HG02588 (cell line): Measurements from ENCODE around the gene CRYGS.
"Not testable (repeated sequence)": the region's sequence is repeated elsewhere in the genome, so short reads cannot be mapped to it uniquely, and the experiment has no call there.

Source experiments
- ATAC-seq: cut with Tn5 transposase; IDR thresholded peaks from one replicate; pipeline ENCODE4 v1.9.1; 2021; ENCODE audit warnings: mild to moderate bottlenecking, moderate library complexity; ENCODE audit not compliant: unreplicated experiment

The CRYGS gene

GRCh38 chr3:186544281-186544680 is at the start of gene CRYGS:
Gene CRYGS, minus strand, starts transcription at chr3:186544380. Its CDS starts 54 bp downstream, at chr3:186544326.
- ATAC-seq, result no peak

DNA sequence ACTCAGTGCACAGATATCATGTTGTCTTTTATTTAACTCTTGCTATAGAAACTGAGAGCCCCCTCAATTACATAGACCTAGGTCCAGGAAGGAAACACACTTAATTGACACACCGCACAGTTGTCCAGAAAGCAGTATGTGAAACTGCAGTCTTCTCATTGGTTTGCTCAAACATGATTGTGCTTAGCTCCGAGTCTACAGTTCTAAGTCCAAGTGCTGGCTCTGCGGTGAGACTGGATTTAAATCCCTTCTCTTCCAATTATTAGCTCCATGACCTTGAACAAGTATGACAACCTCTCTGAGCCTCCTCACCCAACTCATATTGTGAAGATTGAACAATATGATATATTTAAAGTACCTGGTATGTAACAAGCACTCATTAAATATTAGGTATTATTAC is 49.7 kb upstream of the CRYGS start:
- ATAC-seq, result no peak

DNA sequence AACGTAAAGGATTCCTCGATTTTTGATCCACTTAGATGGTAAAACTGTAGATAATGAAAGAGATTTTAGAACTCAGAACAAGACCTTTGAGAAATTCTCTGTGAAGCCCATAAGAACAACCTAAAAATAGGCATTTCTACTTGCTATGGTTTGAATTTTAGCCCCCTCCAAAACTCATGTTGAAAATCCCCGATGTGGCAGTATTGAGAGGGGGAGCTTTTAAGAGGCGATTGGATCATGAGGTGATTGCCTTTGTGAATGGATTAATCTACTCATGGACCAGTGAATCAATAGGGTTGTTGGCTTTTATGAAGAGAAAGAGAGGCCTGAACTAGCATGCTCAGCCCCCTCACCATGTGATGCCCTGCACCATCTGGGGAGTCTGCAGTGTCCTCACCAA is 48.5 kb upstream of the CRYGS start:
- ATAC-seq, result no peak

DNA sequence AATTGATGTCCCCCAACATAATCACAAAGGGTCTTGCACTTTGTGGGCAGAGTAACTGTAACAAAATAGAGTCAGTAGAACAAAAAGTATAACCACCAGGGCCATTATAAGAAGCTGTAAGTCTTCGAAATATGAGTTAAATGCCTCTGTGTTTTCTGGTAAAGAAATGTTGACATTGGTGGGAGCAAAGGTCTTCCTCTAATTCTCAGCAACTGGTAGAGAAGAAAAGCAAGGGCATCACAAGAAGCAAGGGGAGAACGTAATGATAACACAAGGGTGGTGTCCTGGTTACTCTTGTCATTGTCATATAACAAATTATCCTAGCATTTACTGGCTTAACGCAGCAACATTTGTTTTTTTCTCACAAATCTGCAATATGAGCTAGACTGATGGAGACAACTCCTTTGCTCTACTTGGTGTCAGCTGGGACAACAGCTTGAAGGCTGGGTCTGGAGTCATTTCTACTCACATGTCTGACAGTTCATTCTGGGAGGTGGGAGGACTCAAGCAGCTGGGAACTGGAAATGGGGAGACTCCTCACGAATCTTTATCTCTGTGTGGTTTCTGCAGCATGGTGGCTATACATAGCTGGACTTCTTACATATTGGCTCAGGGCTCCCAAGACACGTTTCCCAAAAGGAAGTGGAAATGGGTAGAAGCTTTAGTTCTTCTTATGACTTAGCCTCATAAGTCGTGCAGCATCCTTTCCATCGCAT is 46.6 kb upstream of the CRYGS start:
- no peak for ATAC-seq

DNA sequence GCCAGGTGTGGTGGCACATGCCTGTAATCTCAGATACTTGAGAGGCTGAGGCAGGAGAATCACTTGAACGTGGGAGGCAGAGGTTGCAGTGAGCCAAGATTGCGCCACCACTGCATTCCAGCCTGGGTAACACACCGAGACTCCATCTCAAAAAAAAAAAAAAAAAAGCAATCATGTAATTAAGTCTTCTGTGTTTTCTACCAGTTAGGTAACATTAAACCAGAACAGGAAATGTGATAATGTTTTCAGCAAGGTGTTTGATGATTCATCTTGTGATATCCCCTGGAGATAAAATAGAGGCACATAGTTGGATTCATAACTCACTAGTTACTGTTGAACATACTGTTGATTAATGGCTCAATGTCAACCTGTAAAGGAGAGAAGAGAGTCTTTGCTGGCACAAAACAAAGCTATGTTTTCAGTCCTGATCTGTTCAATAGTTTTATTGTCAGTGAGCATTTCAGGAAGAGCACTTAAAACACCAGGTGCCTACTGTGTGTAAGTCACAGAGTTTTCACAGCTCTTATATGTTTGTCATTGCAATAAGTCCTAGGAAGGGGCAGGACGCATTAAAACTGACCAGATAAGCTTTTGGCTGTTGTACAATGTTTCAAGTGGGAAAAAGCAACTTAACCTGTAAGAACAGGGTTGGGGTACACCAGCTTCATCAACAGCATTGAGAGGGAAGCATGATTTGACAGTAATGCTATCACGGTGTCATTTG is 45.8 kb upstream of the CRYGS start:
- ATAC-seq, result no peak

DNA sequence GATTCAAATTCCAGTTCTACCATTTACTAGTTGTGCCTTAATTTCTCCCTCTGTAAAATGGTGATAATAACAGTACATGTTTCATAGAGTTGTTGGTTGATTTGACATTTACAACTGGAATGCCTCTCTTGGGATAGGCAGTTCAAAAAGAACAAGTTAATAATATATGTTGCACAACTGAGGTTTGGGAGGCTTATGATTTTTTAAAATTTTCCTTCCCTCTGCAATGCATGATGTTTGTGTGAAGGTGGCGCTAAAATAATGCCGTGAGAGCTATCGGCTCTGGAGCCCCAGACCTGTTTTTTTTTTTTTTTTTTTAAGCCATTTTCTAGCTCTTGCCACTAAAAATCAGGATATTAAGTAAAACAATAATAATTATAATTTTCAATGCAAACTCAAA is 44.9 kb upstream of the CRYGS start:
- ATAC-seq, result no peak

GRCh38 chr3:186588632-186589031 is 44.5 kb upstream of the CRYGS start:
- no peak for ATAC-seq

GRCh38 chr3:186587183-186587582 is 43.0 kb upstream of the CRYGS start:
- ATAC-seq, result no peak

DNA sequence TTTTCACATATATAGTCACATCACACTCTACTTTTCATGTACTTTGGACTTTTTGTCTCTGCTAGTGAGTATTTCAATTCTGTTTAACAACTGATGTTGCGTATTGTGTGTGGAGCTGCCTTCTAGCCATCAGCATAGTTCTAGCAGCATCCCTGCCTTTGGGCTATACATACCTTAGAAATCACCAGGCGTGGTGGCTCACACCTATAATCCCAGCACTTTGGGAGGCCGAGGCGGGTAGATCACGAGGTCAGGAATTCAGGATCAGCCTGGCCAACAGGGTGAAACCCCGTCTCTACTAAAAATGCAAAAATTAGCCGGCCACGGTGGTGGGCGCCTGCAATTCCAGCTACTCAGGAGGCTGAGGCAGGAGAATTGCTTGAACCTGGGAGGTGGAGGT is 42.1 kb upstream of the CRYGS start:
- ATAC-seq, result not testable (repeated sequence)

DNA sequence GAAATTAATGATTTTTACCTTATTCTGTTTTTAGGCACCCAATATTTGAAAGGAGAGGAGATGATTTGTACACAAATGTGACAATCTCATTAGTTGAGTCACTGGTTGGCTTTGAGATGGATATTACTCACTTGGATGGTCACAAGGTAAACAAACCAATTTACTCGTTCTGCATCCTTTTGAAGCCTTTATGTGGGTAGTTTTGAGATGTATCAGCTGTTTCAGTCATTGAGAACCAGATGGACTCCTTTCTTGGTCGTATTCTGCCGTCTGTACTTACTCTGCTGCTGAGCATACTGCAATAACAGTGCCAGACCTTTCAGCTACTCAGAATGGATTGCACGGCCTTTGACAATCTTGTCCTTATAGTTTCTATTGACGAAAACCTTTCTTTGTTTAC is 39.7 kb upstream of the CRYGS start:
- no peak for ATAC-seq

GRCh38 chr3:186582541-186582940 is 38.4 kb upstream of the CRYGS start:
- ATAC-seq, result no peak

- ATAC-seq, result no peak
Observed at GRCh38 chr3:186580785-186581184, 36.6 kb upstream of the CRYGS start.

DNA sequence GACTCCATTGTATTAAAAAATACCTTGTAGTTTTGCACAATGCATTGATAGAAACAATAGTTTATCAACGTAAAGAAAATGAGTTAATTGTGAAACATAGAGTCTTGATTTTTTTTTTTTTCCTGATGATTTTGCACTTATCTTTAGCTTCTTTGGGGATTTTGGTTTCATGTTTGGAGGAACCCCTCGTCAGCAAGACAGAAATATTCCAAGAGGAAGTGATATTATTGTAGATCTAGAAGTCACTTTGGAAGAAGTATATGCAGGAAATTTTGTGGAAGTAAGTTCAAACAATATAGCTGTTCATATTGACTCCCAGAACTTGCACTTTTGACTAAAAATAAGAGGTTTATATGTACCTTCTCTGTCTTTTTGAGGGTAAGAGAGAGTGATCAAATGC is 33.3 kb upstream of the CRYGS start:
- no peak for ATAC-seq

GRCh38 chr3:186571644-186572013 is 27.4 kb upstream of the CRYGS start:
- ATAC-seq, result no peak

GRCh38 chr3:186570941-186571643 is 26.9 kb upstream of the CRYGS start:
- no peak for ATAC-seq

DNA sequence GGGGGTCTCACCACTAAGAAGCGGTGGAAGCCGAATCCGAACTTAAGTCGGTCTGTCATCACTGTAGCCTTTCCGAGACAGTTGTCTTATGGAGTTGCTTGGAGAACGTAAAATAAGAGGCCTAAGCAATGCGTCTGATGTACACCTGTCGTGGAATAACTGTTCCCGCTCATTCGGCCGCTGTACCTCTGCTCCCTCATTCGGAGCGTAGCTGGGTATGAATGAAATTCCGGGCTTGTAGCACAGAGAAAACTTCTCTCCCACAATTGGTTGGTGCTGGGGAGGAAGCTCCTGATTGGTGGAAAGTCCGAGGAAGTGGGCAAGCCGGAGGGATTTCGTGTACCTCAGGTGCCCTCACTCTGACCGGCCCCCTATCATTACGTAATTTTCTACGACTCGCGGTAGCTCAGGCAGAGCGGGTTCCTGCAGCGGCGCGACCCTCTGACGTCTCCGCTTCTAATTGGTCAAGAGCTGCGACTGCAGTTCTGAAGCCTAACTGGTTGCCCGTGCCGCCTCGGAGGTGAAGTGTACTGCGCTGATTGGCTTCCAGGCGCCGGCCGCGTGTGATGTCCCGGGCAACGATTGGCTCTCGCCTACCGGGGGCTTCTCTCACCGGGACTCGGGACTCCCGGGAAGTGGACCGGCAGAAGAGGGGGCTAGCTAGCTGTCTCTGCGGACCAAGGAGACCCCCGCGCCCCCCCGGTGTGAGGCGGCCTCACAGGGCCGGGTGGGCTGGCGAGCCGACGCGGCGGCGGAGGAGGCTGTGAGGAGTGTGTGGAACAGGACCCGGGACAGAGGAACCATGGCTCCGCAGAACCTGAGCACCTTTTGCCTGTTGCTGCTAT is 26.1 kb upstream of the CRYGS start, which contains the start of gene DNAJB11:
DNAJB11 (plus strand) TSS at position 625 of the 845 bp plus-strand sequence; CDS start at position 803, 178 bp downstream.
- peak; percentile 85 for ATAC-seq

- ATAC-seq, result no peak
Observed at GRCh38 chr3:186569779-186570095, 25.6 kb upstream of the CRYGS start.

- not testable (repeated sequence) for ATAC-seq
Observed at GRCh38 chr3:186569361-186569760, 25.2 kb upstream of the CRYGS start.

DNA sequence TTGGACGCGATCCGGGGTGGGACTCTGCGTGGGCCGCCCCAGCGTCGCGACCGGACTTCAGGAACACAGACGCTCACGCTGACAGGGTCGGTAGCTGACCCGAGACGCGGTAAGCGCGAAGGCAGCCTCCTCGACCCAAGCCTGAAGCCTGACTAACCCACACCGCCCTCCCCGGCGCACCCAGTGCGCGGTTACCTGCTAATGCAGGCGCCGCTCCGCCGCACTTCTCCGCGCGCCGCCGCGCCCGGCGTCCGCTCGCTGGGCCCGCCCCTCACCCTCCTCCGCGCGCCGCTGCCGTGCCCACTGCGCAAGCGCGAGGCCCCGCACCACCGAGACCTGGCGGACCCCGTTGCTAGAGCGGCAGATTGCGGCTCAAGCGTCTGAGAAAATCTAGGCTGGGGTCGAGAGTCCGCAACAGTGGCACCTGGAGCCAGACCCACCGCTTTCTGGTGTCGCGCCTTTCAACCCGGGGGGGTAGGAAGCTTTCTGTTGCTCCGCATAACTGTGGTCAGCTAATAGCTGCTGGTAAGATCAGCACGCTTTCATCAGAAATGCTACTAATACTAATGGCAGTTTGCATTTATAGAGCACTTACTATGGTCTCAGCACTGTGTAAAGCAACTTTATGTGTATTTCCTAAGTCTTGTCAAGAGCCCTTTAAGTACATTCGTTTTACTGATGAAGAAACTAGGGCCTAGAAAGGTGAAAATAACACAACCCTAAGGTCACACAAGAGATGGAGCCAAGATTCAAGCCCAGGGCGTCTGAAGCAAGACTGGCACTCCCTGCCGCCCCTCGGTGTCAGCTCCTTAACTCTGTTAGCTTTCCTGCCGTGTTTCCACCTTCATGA is 23.1 kb upstream of the CRYGS start, which contains the start of gene TBCCD1:
TBCCD1 (minus strand) TSS at position 268 of the 850 bp plus-strand sequence. CDS start 3,010 bp downstream, outside the sequence.
- ATAC-seq, result peak; percentile 46

GRCh38 chr3:186566772-186567071 is 22.5 kb upstream of the CRYGS start:
- ATAC-seq, result no peak
